BLaER1 (cell line): ENCODE results near the gene ELK3.

Source experiments
- H3K27ac ChIP-seq: shearing (Covaris generic); formaldehyde crosslinking; 2 replicates; pipeline ENCODE4 v1.8.1; 2022
- H3K27me3 ChIP-seq: shearing (Covaris generic); formaldehyde crosslinking; 2 replicates; pipeline ENCODE4 v1.8.1; 2022
- H3K36me3 ChIP-seq: shearing (Covaris generic); formaldehyde crosslinking; 2 replicates; pipeline ENCODE4 v1.8.1; 2022
- H3K4me1 ChIP-seq: shearing (Covaris generic); formaldehyde crosslinking; 2 replicates; pipeline ENCODE4 v1.8.1; 2022
- H3K4me2 ChIP-seq: shearing (Covaris generic); formaldehyde crosslinking; 2 replicates; pipeline ENCODE4 v1.8.1; 2022
- H3K4me3 ChIP-seq: shearing (Covaris generic); formaldehyde crosslinking; 2 replicates; pipeline ENCODE4 v1.8.1; 2022
- H3K9ac ChIP-seq: shearing (Covaris generic); formaldehyde crosslinking; 2 replicates; pipeline ENCODE4 v1.8.1; 2022
- H3K9me3 ChIP-seq: shearing (Covaris generic); formaldehyde crosslinking; 2 replicates; pipeline ENCODE4 v1.8.1; 2022
- H4K20me1 ChIP-seq: shearing (Covaris generic); formaldehyde crosslinking; 2 replicates; pipeline ENCODE4 v1.8.1; 2022
- Cebpa-rat ChIP-seq: shearing (Covaris generic); IDR thresholded peaks from 2 replicates; pipeline ENCODE4 v1.8.1; 2022

ELK3 gene

GRCh38 chr12:96220902-96221301 is 26.7 kb downstream of the ELK3 start:
- Histone ChIP-seq H3K36me3 (peaks cover 86% of the 10 kb centered on the region), H3K9ac (no peak overlapping the region), H4K20me1 (peaks cover 89% of the 10 kb centered on the region), H3K4me3 (no peak overlapping the region), H3K9me3 (no peaks in the 10 kb centered on the region), H3K4me1 (peaks cover 41% of the 10 kb centered on the region), H3K27ac (no peak overlapping the region), H3K4me2 (no peak overlapping the region), H3K27me3 (no peaks in the 10 kb centered on the region)
- no peak for TF ChIP-seq Cebpa-rat

- peaks cover 36% of the 10 kb centered on the region for H3K4me1 ChIP-seq
- H3K4me2 ChIP-seq, result no peak overlapping the region
- H4K20me1 ChIP-seq, result peaks cover 89% of the 10 kb centered on the region
- H3K27me3 ChIP-seq, result no peaks in the 10 kb centered on the region
- no peak overlapping the region for H3K4me3 ChIP-seq
- no peak overlapping the region for H3K9ac ChIP-seq
- no peak overlapping the region for H3K27ac ChIP-seq
- no peak for TF ChIP-seq Cebpa-rat
- H3K9me3 ChIP-seq, result no peaks in the 10 kb centered on the region
- peaks cover 86% of the 10 kb centered on the region for H3K36me3 ChIP-seq
Observed at GRCh38 chr12:96221391-96221790, 27.2 kb downstream of the ELK3 start.

GRCh38 chr12:96223411-96224218 is 29.4 kb downstream of the ELK3 start:
- Histone ChIP-seq H3K4me2 (peak overlapping the region; percentile 23), H4K20me1 (peaks cover 94% of the 10 kb centered on the region), H3K4me1 (peaks cover 34% of the 10 kb centered on the region), H3K9me3 (no peaks in the 10 kb centered on the region), H3K9ac (no peak overlapping the region; the same call in 1 of the 2 replicates), H3K4me3 (no peak overlapping the region), H3K27ac (no peak overlapping the region), H3K27me3 (no peaks in the 10 kb centered on the region), H3K36me3 (peaks cover 89% of the 10 kb centered on the region)
- TF ChIP-seq Cebpa-rat, result no peak

GRCh38 chr12:96224219-96224615 is 30.0 kb downstream of the ELK3 start:
- Histone ChIP-seq H3K9me3 (no peaks in the 10 kb centered on the region), H3K27ac (no peak overlapping the region), H3K36me3 (peaks cover 94% of the 10 kb centered on the region), H3K9ac (no peak overlapping the region), H3K4me2 (no peak overlapping the region), H3K27me3 (no peaks in the 10 kb centered on the region), H3K4me1 (peaks cover 34% of the 10 kb centered on the region), H3K4me3 (no peak overlapping the region), H4K20me1 (peaks cover 100% of the 10 kb centered on the region)
- no peak for TF ChIP-seq Cebpa-rat

- TF ChIP-seq Cebpa-rat, result no peak
- H3K4me1 ChIP-seq, result peaks cover 34% of the 10 kb centered on the region
- H3K9ac ChIP-seq, result no peak overlapping the region
- peaks cover 94% of the 10 kb centered on the region for H3K36me3 ChIP-seq
- H3K9me3 ChIP-seq, result no peaks in the 10 kb centered on the region
- H3K27me3 ChIP-seq, result no peaks in the 10 kb centered on the region
- no peak overlapping the region for H3K27ac ChIP-seq
- H3K4me2 ChIP-seq, result no peak overlapping the region
- H3K4me3 ChIP-seq, result no peak overlapping the region
- H4K20me1 ChIP-seq, result peaks cover 100% of the 10 kb centered on the region
Observed at GRCh38 chr12:96225044-96225855, 31.1 kb downstream of the ELK3 start.

- no peak overlapping the region for H3K27ac ChIP-seq
Observed at GRCh38 chr12:96225994-96226399, 31.8 kb downstream of the ELK3 start.

GRCh38 chr12:96226401-96226800 is 32.2 kb downstream of the ELK3 start:
- Histone ChIP-seq H3K27me3 (no peaks in the 10 kb centered on the region), H3K27ac (no peak overlapping the region), H4K20me1 (peaks cover 100% of the 10 kb centered on the region), H3K9ac (no peak overlapping the region), H3K9me3 (no peaks in the 10 kb centered on the region), H3K4me1 (peaks cover 34% of the 10 kb centered on the region), H3K4me2 (no peak overlapping the region), H3K36me3 (peaks cover 100% of the 10 kb centered on the region), H3K4me3 (no peak overlapping the region)
- no peak for TF ChIP-seq Cebpa-rat

More at GRCh38 chr12:96225994-96226399, 31.8 kb downstream of the ELK3 start:
- Histone ChIP-seq H3K9ac (no peak overlapping the region), H3K4me1 (peaks cover 34% of the 10 kb centered on the region), H3K27me3 (no peaks in the 10 kb centered on the region), H3K36me3 (peaks cover 100% of the 10 kb centered on the region), H3K9me3 (no peaks in the 10 kb centered on the region), H3K4me2 (no peak overlapping the region), H3K4me3 (no peak overlapping the region), H4K20me1 (peaks cover 100% of the 10 kb centered on the region)
- no peak for TF ChIP-seq Cebpa-rat

- Histone ChIP-seq H4K20me1 (peaks cover 100% of the 10 kb centered on the region), H3K27ac (no peak overlapping the region), H3K4me3 (no peak overlapping the region), H3K36me3 (peaks cover 100% of the 10 kb centered on the region), H3K4me2 (no peak overlapping the region), H3K4me1 (peaks cover 34% of the 10 kb centered on the region), H3K9me3 (no peaks in the 10 kb centered on the region), H3K9ac (no peak overlapping the region), H3K27me3 (no peaks in the 10 kb centered on the region)
- TF ChIP-seq Cebpa-rat, result no peak
Observed at GRCh38 chr12:96226801-96227348, 32.7 kb downstream of the ELK3 start.

GRCh38 chr12:96227365-96228106 is 33.4 kb downstream of the ELK3 start:
- no peak for TF ChIP-seq Cebpa-rat
- peaks cover 29% of the 10 kb centered on the region for H3K4me1 ChIP-seq
- no peak overlapping the region for H3K4me3 ChIP-seq
- H3K27me3 ChIP-seq, result no peaks in the 10 kb centered on the region
- peaks cover 99% of the 10 kb centered on the region for H3K36me3 ChIP-seq
- H3K4me2 ChIP-seq, result no peak overlapping the region
- H3K9ac ChIP-seq, result no peak overlapping the region
- no peaks in the 10 kb centered on the region for H3K9me3 ChIP-seq
- no peak overlapping the region for H3K27ac ChIP-seq
- peaks cover 100% of the 10 kb centered on the region for H4K20me1 ChIP-seq
